ENCODE results near the gene MAP3K19. TPM values are rescaled to one million over a fixed set of nuclear protein-coding genes. Genes with fewer than 3 reads are reported as not detected.

The MAP3K19 gene
- total RNA-seq, 1 donor = not detected

DNA sequence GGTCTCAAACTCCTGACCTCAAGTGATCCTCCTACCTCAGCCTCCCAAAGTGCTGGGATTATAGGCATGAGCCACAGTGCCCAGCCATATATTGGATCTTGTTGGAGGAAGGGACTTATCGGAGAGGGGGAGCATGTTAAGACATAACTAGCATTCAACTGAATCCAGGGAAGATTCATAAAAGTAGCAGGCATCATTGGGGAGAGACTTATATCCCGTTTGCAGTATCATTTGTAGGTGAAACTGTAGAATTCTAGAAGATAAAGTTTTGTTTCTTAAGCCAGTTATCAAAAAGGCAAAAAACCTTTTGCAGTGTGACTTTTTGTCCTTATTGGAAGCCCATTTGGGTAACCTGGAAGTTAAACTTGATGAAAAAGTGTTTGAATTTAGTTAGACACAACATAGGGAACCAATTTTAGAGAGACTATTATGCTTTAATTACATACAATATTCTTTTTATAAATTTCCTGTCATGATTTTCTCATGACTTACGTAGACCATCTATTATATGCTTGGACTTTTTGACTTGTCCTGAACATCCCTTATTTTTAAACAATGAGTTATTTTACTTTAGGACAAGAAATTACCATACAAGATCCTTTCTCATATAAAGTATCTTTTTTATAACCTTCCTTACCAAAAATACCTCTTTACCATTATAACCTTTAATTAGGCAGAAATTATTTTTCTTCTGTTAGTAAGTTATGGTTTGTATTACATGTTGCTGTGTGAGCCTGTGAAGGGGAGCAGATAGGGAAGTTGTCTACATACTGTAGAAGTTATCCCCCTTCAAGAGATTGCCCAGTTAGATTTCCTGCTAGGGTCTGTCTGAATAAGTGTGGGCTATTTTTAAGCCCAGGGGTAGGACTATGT is 25.1 kb upstream of the MAP3K19 start:
- Histone ChIP-seq H3K4me3 (ENCODE audit: insufficient read depth, low read length) (no peak overlapping the region), H3K9me3 (ENCODE audit: low read depth, low read length) (peaks cover 10% of the 10 kb centered on the region), H4K20me1 (ENCODE audit: insufficient read depth, low read length) (peaks cover 3% of the 10 kb centered on the region), H3K27ac (ENCODE audit: low read depth, low read length) (no peak overlapping the region), H3K36me3 (ENCODE audit: insufficient read depth, low read length) (peaks cover 15% of the 10 kb centered on the region), H3K4me2 (ENCODE audit: insufficient read depth, low read length) (no peak overlapping the region), H3K79me2 (ENCODE audit: insufficient read depth, low read length) (peaks cover 84% of the 10 kb centered on the region), H3K4me1 (ENCODE audit: insufficient read depth, low read length) (no peaks in the 10 kb centered on the region), H3K27me3 (ENCODE audit: insufficient read depth, low read length) (no peaks in the 10 kb centered on the region), H2AFZ (ENCODE audit: low read length) (no peak overlapping the region)
- TF ChIP-seq, protein P1, sequence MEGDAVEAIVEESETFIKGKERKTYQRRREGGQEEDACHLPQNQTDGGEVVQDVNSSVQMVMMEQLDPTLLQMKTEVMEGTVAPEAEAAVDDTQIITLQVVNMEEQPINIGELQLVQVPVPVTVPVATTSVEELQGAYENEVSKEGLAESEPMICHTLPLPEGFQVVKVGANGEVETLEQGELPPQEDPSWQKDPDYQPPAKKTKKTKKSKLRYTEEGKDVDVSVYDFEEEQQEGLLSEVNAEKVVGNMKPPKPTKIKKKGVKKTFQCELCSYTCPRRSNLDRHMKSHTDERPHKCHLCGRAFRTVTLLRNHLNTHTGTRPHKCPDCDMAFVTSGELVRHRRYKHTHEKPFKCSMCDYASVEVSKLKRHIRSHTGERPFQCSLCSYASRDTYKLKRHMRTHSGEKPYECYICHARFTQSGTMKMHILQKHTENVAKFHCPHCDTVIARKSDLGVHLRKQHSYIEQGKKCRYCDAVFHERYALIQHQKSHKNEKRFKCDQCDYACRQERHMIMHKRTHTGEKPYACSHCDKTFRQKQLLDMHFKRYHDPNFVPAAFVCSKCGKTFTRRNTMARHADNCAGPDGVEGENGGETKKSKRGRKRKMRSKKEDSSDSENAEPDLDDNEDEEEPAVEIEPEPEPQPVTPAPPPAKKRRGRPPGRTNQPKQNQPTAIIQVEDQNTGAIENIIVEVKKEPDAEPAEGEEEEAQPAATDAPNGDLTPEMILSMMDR (IDR thresholded peaks at IDR 0.05; ENCODE audit: extremely low read depth, low read depth, low read length) = no peak
- DNase-seq (ENCODE audit: insufficient read length, low spot score, missing footprints) = no peak

DNA sequence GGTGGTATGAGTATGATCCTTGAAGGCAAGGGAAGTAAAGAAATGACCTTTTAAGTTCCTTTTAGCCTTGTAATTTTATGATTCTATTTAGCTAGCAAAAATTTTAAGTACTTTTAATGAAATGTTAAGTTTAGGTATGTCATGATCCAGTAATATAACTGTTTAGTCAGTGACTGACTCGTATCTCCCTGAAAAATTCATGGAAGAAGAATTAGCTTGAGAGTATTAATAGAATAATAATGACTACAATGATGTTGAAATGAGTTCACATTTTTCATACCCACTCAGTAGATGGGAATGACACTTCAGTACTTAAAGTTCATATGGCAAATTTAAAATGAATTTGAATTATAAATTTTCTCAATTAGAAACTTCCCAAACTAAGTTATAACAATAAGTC is 19.5 kb upstream of the MAP3K19 start:
- Histone ChIP-seq H2AFZ (ENCODE audit: low read length) (no peak overlapping the region), H3K4me2 (ENCODE audit: insufficient read depth, low read length) (no peak overlapping the region), H3K4me1 (ENCODE audit: insufficient read depth, low read length) (peaks cover 4% of the 10 kb centered on the region), H3K9me3 (ENCODE audit: low read depth, low read length) (peaks cover 4% of the 10 kb centered on the region), H3K36me3 (ENCODE audit: insufficient read depth, low read length) (peaks cover 24% of the 10 kb centered on the region), H3K27ac (ENCODE audit: low read depth, low read length) (peak overlapping the region; percentile 35), H3K27me3 (ENCODE audit: insufficient read depth, low read length) (no peaks in the 10 kb centered on the region), H4K20me1 (ENCODE audit: insufficient read depth, low read length) (peaks cover 11% of the 10 kb centered on the region), H3K4me3 (ENCODE audit: insufficient read depth, low read length) (no peak overlapping the region), H3K79me2 (ENCODE audit: insufficient read depth, low read length) (peaks cover 91% of the 10 kb centered on the region)
- TF ChIP-seq, protein P1 (IDR thresholded peaks at IDR 0.05; ENCODE audit: extremely low read depth, low read depth, low read length) = no peak
- DNase-seq (ENCODE audit: insufficient read length, low spot score, missing footprints) = peak; percentile 35

GRCh38 chr2:135064149-135064548 is 16.9 kb upstream of the MAP3K19 start:
- peaks cover 91% of the 10 kb centered on the region for H3K79me2 ChIP-seq (ENCODE audit: insufficient read depth, low read length)
- no peak for DNase-seq (ENCODE audit: insufficient read length, low spot score, missing footprints)
- no peak overlapping the region for H3K4me2 ChIP-seq (ENCODE audit: insufficient read depth, low read length)
- H3K4me3 ChIP-seq (ENCODE audit: insufficient read depth, low read length) = no peak overlapping the region
- no peak overlapping the region for H3K27ac ChIP-seq (ENCODE audit: low read depth, low read length)
- no peaks in the 10 kb centered on the region for H3K9me3 ChIP-seq (ENCODE audit: low read depth, low read length)
- H3K27me3 ChIP-seq (ENCODE audit: insufficient read depth, low read length) = no peaks in the 10 kb centered on the region
- H3K36me3 ChIP-seq (ENCODE audit: insufficient read depth, low read length) = peaks cover 30% of the 10 kb centered on the region
- no peak overlapping the region for H2AFZ ChIP-seq (ENCODE audit: low read length)
- peaks cover 4% of the 10 kb centered on the region for H3K4me1 ChIP-seq (ENCODE audit: insufficient read depth, low read length)
- TF ChIP-seq, protein P1 (IDR thresholded peaks at IDR 0.05; ENCODE audit: extremely low read depth, low read depth, low read length) = no peak
- H4K20me1 ChIP-seq (ENCODE audit: insufficient read depth, low read length) = peaks cover 12% of the 10 kb centered on the region

- Histone ChIP-seq H3K4me3 (ENCODE audit: insufficient read depth, low read length) (no peak overlapping the region), H4K20me1 (ENCODE audit: insufficient read depth, low read length) (peaks cover 16% of the 10 kb centered on the region)
- DNase-seq (ENCODE audit: insufficient read length, low spot score, missing footprints) = no peak
Measured at GRCh38 chr2:135063210-135063609, 16.0 kb upstream of the MAP3K19 start.

More at GRCh38 chr2:135063210-135063609, 16.0 kb upstream of the MAP3K19 start:
- peaks cover 36% of the 10 kb centered on the region for H3K36me3 ChIP-seq (ENCODE audit: insufficient read depth, low read length)
- H3K4me2 ChIP-seq (ENCODE audit: insufficient read depth, low read length) = no peak overlapping the region
- no peaks in the 10 kb centered on the region for H3K27me3 ChIP-seq (ENCODE audit: insufficient read depth, low read length)
- TF ChIP-seq, protein P1 (IDR thresholded peaks at IDR 0.05; ENCODE audit: extremely low read depth, low read depth, low read length) = no peak
- H3K9me3 ChIP-seq (ENCODE audit: low read depth, low read length) = no peaks in the 10 kb centered on the region
- H3K79me2 ChIP-seq (ENCODE audit: insufficient read depth, low read length) = peaks cover 93% of the 10 kb centered on the region
- no peak overlapping the region for H3K27ac ChIP-seq (ENCODE audit: low read depth, low read length)
- H3K4me1 ChIP-seq (ENCODE audit: insufficient read depth, low read length) = peaks cover 4% of the 10 kb centered on the region
- H2AFZ ChIP-seq (ENCODE audit: low read length) = no peak overlapping the region
